ENCODE measurements around the gene DHRSX.

GRCh38 chrX:2540426-2540947, 39.7 kb upstream of the DHRSX start:
- TF ChIP-seq ZNF658 (tag by site-specific recombination; IDR thresholded peaks at IDR 0.05) (no peak), MYNN (tag by site-specific recombination; IDR thresholded peaks at IDR 0.05; ENCODE audit: borderline replicate concordance) (no peak), ZNF792 (tag by site-specific recombination; IDR thresholded peaks at IDR 0.05) (no peak), ZNF645 (tag by site-specific recombination; IDR thresholded peaks at IDR 0.05) (no peak), ZNF518A (tag by site-specific recombination; conservative IDR thresholded peaks at IDR 0.05; ENCODE audit: low read depth) (no peak), ZNF488 (tag by site-specific recombination; IDR thresholded peaks at IDR 0.05) (no peak), ZNF354C (tag by site-specific recombination; IDR thresholded peaks at IDR 0.05; ENCODE audit: borderline replicate concordance, low read depth) (no peak), ZNF558 (tag by site-specific recombination; IDR thresholded peaks at IDR 0.05) (no peak)

Measured in HEK293 (cell line).